GM19099 (cell line): ENCODE measurements around the gene EFCAB8.

ENCODE experiments used
- POLR2A ChIP-seq: IDR thresholded peaks from 3 replicates; pipeline ENCODE4 v1.6.1; 2011; ENCODE audit warnings: low read depth; ENCODE audit not compliant: insufficient read length; ENCODE audit errors: extremely low read depth

The EFCAB8 gene

GRCh38 chr20:32858701-32859372 lies at the start of gene EFCAB8:
Gene EFCAB8 (plus strand): TSS chr20:32858923. CDS start chr20:32863793, 4,870 bp downstream.
- TF ChIP-seq POLR2A: no peak

- TF ChIP-seq POLR2A: no peak
Observed at GRCh38 chr20:32809907-32810306, 48.8 kb upstream of the EFCAB8 start.

GRCh38 chr20:32810941-32811340 lies 47.8 kb upstream of the EFCAB8 start:
- TF ChIP-seq POLR2A: no peak

- TF ChIP-seq POLR2A: no peak
Observed at GRCh38 chr20:32811886-32812285, 46.8 kb upstream of the EFCAB8 start.

GRCh38 chr20:32819992-32820697 lies 38.6 kb upstream of the EFCAB8 start:
- peak; percentile 63 for TF ChIP-seq POLR2A

- no peak for TF ChIP-seq POLR2A
Observed at GRCh38 chr20:32820698-32821377, 37.9 kb upstream of the EFCAB8 start.

GRCh38 chr20:32822225-32822624 lies 36.5 kb upstream of the EFCAB8 start:
- no peak for TF ChIP-seq POLR2A

GRCh38 chr20:32823078-32823477 lies 35.6 kb upstream of the EFCAB8 start:
- TF ChIP-seq POLR2A: no peak

GRCh38 chr20:32823737-32824588 lies 34.8 kb upstream of the EFCAB8 start:
- TF ChIP-seq POLR2A: no peak

- no peak for TF ChIP-seq POLR2A
Observed at GRCh38 chr20:32828029-32828680, 30.6 kb upstream of the EFCAB8 start.

GRCh38 chr20:32829311-32830005 lies 29.3 kb upstream of the EFCAB8 start:
- no peak for TF ChIP-seq POLR2A

- no peak for TF ChIP-seq POLR2A
Observed at GRCh38 chr20:32830437-32830836, 28.3 kb upstream of the EFCAB8 start.

- TF ChIP-seq POLR2A: no peak
Observed at GRCh38 chr20:32831982-32832381, 26.7 kb upstream of the EFCAB8 start.

GRCh38 chr20:32832664-32833063 lies 26.1 kb upstream of the EFCAB8 start:
- TF ChIP-seq POLR2A: no peak

- TF ChIP-seq POLR2A: no peak
Observed at GRCh38 chr20:32834972-32835371, 23.8 kb upstream of the EFCAB8 start.

GRCh38 chr20:32837157-32837556 lies 21.6 kb upstream of the EFCAB8 start:
- TF ChIP-seq POLR2A: no peak
